ENCODE results near the gene UPF2.
"Not testable (repeated sequence)": the region's sequence is repeated elsewhere in the genome, so short reads cannot be mapped to it uniquely, and the experiment has no call there.

Gene UPF2

DNA sequence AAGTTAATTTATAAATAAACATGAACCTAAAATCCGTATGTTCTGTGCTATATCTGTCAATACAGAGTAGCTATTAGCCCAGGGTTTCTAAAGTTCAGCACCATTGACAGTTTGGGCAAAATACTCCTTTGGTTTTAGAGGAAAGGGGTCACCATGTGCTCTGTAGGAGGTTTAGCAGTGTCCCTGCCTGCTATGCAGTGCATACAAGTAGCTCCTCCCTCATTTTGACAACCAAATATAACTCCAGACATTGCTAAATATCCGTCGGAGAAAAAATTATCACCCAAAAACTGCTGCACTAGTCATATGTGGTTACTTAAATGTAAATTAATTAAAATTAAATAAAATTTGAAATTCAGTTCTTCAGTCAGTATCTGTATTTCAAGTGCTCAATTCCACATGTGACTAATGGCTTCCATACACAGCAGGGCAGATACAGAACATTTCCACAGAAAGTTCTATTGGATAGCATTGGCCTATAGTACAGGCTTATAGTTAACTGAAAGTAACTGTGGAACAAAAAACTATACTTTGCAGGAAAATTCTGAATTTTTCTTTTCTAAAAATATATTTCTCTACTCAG lies 6.4 kb downstream of the UPF2 start:
- no peak for DNase-seq

DNA sequence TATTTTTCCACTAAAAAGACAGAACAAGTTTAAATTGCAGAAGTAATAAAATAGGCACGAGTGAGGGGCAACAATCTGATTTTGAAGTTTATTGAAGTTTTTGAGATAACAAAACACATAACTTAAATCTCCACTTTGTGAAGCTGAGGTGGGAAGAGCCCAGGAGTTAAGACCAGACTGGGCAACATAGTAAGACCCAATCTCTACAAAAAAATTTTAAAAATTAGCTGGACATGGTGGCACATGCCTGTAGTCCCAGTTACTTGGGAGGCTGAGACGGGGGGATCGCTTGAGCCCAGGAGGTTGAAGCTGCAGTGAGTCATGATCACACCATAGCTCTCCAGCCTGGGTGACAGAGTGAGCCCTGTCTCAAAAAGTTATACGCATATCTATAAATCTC lies 11.2 kb downstream of the UPF2 start:
- no peak for DNase-seq

DNA sequence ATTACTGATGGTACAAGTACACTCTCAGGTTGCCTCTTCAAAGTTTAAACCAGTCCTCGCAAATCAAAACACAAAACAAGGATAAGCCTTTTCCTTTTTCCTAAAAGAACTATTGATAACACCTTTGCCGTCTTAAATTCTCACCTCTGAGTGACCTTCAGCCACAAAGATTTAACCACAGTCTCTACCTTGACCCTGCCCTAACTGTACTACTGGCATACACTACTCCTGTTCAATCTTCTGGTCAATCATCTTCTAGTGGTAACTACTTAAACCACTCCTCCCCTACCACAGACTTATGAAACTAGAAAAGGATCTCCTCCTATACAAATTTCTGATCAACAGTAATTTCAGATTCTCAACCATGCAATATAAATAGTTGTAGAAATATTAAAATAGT lies 15.1 kb downstream of the UPF2 start:
- DNase-seq, result no peak

DNA sequence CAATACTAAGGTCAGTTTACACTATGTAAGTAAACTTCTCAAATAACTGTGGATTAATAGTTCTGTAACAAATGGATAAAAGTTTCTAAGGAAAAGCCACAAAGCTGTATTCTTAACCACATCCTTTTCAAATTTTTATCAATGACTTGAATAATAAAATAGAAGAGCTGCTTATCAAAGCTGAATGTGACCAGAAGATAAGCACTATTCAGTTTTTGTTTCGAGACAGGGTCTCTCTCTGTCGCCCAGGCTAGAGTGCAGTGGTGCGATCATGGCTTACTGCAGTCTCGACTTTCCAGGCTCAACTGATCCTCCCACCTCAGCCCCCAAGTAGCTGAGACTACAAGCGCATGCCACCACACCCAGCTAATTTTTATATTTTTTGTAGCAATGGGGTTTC lies 17.0 kb downstream of the UPF2 start:
- DNase-seq, result no peak

DNA sequence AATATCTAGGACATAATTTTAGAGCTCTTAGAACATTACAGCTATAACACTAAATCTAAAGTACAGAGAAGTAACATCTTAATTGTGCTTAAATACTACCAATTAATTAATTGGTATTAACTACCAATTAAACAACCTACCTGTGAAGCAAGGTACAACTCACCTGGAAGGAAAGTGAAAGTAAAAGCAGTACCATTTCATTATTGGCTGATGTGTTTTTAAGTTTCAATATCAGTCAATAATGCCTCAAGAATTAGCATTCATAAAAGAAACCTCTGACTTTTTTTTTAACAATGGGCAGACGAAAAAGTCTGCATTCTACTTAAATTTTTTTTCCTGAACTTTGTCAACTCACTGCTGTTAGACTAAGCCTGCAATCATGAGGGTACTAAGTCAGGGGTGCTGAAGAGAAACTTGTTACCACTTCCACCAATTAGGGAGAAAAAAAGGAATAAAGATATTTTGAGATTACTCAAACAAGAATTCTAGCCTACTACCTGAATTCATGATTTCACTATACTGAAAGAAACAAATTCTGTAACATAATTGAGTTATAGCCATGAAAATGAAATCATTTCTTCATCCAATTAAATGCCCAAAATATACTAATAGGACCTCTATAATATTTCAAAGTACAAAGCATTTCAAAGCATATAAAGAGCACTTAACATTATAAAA lies 19.9 kb downstream of the UPF2 start:
- no peak for DNase-seq

DNA sequence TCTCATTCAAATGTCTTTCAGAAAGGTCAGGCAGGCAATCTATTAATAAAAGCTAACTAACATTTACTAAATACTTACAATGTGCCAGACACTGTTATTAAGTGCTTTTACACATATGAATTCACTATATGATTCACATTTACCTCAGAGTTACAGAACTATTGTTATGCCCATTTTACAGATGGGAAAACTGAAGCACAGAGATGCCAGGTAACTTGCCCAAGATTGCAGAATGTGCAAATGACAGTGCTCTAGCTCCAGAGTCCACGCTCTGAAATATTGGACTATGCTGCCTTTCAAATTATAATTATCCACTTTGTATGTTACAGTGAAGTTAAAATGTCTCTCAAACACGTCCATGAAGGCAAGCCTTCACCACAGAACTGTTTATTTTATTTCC lies 22.0 kb downstream of the UPF2 start:
- no peak for DNase-seq

DNA sequence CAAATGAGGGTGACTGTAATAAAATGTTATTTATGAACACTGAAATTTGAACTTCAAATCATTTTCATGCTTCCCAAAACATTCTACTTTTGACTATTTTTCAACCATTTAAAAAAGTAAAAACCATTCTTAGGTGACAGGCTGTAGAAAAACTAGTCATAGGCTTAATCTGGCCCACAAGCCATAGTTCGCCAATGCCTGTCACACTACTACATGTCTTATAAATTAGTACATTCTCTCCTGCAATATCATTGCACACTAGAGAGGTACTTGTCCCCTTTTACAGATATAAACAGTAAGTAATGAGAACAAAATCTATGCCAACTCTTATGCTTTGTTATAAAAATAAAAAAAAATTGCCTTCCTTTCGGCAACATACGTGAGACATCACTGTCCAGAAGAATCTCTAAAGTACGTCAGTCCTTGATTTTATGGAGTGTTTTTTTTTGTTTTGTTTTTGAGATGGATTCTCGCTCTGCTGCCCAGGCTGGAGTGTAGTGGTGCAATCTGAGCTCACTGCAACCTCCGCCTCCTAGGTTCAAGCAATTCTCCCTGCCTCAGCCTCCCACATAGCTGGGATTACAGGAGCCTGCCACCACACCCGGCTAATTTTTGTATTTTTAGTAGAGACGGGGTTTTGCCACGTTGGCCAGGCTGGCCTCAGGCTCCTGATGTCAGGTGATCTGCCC lies 23.2 kb downstream of the UPF2 start:
- no peak for DNase-seq

DNA sequence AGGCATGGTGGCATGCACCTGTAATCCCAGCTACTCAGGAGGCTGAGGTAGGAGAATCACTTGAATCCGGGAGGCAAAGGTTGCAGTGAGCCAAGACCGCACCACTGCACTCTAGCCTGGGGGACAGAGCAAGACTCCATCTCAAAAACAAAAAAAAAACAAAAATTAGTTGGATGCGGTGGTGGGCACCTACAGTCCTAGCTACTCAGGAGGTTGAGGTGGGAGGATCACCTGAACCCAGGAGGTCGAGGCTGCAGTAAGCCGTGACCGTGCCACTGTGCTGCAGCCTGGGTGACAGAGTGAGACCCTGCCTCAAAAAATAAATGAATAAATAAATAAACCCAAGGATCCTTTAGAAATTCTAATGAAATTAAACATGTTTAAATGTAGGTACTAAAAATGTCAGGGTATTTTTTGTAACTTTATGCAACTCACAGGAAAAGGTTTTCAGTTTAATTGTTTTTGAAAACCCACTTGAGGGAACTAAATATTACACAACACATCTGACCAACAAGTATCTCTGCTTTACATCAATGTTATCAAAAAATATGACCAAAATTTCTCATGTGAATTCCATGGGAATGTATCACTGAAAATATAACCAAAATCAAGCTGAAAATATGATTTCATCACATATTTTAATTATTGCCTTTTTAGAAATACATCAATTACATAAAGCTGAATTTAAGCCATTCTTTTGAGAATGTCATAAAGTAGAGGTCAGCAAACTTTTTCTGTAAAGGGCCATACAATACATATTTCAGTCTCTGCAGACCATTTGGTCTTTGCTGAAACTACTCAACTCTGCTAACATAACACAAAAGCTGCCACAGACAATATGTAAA lies 23.9 kb downstream of the UPF2 start:
- DNase-seq, result no peak

DNA sequence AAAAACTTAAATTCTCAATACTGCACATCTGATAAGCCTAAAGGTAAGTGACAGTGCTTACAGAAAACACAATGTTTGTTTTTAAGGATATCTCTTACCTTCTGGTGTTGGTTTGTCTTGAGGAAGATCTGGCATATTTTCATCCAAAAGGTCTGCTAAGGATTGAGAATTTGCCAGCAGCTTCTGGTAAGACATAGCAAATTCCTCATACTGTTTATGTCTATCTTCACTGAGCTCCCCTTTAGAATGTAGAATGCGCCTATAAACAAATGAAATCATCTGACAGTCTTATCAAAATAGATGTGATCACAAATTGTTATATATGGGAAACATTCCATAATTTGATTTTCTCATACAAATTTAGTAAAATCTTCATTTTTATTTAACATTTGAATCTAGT lies 28.7 kb downstream of the UPF2 start:
- no peak for DNase-seq

DNA sequence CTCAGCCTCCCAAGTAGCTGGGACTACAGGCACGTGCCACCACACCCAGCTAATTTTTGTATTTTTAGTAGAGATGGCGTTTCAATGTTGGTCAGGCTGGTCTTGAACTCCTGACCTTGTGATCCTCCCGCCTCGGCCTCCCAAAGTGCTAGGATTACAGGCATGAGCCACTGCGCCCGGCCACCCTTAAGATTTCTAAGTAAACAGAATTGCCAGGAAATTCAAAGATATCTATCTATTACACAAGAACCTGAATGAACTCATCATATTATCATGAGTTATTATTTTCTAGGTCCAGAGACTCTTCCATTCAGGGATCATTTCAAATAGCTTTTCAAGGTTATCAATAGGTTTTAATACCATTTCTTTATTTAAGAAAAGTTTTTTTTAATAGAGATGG lies 29.2 kb downstream of the UPF2 start:
- DNase-seq, result not testable (repeated sequence)

DNA sequence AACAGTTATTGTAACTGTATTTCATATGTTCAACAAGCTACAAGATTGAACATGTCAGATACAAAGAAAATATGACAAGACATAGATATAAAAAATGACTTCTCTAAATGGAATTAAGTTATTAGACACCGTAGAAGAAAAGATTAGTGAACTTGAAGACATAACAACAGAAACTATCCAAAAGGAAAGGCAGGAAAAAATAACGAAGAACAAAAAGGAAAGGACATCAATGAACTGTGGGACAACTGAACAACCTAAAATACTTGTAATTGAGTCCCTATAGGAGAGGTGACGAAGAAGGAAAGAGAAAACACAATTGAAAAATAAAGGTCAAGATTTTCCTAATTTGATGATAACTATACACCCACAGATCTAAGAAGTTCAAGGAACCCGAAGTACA lies 32.3 kb downstream of the UPF2 start:
- DNase-seq, result no peak

DNA sequence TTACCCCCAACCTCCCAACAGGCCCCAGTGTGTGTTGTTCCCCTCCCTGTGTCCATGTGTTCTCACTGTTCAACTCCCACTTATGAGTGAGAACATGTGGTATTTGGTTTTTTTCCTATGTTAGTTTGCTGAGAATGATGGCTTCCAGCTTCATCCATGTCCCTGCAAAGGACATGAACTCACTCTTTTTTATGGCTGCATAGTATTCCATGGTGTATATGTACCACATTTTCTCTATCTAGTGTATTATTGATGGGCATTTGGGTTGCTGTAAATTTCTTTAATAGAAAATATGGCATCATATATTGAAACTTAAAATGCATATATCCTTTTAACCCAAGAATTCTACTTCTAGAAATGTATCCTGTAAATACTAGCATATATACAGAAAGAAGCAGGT lies 33.8 kb downstream of the UPF2 start:
- not testable (repeated sequence) for DNase-seq

DNA sequence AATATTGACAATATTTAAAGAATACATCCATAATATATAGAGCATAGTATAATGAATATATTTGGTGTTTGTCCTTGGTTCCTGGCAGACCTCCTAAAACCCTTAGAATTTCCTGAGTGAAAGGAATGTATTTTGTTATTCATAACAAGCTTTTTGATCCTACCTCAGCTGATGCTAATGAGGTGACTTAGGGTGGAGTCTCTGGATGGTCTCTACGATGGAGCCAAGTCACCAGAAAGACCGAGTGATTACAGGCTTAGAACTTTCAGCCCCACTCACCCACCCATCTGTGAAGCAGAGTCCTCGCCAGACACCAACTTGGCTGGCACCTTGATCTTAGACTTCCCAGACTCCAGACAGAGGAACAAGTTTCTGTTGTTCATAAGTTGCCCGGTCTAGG lies 35.9 kb downstream of the UPF2 start:
- DNase-seq, result no peak

DNA sequence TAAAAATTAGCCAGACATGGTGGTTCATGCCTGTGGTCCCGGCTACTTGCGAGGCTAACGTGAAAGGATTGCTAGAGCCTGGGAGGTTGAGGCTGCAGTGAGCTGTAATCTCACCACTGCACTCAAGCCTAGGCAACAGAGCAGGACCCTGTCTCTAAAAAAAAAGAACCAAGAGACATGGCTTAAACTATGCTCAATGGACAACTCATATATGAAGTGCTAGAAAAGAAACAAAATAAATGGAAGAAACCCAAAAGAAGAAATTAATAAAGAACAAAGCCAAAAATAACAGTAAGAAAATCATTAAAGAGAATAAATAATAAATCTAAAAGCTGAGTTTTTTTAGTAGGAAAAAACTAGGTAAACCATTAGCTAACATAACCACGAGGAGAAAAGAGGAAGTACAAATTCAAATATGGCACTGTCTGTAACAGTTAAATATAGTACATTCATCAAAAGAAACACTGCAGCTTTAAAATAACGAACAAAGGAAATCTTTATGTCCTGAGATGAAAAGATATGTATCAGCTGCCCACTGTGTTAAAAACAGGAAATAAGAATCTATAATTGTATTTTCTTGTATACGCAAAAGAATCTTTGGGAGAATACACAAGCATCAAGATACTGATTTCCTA lies 48.7 kb downstream of the UPF2 start:
- no peak for DNase-seq

DNA sequence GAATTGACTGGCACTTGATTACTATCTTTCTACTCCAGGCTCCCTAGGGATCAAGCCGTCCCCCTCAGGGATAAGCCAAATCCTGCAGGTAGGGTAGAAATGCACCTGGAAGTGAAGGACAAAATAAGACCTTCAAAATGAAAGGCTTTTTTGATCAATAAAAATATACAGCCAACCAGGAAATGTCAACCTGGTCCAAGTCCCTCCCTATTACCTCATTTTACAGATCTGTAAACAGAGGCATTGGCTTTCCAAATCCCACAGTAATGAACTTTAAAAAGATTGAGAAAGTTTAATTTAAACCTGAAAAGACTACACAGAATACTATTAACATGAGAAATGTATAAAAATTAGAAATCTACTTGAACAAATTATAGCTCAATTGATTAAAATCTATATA lies 53.7 kb downstream of the UPF2 start:
- no peak for DNase-seq

DNA sequence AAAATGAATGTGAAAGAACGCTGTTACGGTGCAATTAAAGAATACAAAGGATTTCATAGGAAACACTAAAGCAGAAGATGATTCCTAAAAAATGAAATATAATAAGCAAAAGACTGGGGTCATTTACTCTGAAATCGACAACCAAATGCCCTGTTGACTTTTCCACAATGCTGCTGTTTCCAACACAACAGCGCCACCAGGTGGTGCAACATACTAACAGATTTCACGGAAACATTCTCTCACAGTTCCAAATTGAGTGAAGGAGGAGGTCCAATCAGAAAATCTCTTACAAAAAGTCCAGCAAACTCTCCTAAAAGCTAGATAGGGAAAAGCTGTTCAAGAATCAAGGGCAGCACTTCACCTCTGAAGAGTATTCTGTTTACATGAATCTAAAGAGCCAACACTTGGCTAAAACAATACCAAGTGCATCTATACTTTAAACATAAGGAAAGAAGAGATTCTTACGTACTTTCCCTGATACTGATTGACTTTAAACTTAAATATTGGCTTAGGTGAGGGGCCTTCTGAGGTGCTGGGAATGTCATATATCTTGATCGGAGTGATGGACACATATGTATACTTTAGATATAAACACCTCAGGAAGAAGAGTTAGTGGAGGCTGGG lies 55.9 kb downstream of the UPF2 start:
- DNase-seq, result peak; percentile 48

DNA sequence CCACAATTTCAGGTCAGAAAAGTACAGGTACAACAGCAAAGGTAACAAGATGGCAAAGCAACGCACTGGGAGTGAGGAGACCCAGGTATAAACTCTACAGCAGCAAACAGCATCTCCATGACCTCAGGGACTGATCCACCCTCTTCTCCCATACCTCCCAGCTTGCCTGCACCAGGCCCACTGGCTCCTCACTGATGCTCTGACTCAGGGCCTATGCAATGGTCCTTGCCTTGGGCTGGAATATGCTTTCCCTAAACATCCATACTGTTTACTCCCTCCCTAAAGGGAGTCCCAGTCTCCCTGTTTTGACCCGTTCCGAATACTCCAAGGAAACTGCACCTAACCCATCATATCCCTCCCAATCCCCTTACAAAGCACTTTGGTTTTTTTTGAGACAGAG lies 60.4 kb downstream of the UPF2 start:
- no peak for DNase-seq

DNA sequence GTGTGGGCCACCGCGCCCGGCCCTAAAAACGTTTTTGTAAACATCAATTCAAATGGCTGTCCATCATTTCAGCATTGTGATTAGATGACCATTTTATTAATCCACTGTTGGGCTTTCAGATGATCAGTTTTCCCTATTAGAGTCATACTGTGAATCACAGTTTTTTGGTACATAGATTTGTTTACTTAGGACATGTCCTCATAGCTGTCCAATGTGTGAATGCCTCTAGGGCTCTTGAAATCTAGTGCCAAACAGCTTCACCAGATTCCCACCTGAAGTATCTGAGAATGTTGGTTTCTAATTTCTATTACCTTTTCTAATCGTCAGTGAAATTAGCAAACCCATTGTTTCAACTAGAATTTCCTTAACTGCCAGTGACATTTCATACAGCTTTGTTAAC lies 66.8 kb downstream of the UPF2 start:
- no peak for DNase-seq

DNA sequence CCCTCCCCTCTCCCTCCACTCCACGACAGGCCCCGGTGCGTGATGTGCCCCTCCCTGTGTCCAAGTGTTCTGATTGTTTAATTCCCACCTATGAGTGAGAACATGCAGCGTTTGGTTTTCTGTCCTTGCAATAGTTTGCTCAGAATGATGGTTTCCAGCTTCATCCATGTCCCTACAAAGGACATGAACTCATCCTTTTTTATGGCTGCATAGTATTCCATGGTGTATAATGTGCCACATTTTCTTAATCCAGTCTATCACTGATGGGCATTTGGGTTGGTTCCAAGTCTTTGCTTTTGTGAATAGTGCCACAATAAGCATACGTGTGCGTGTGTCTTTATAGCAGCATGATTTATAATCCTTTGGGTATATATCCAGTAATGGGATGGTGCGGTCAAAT lies 70.1 kb downstream of the UPF2 start:
- not testable (repeated sequence) for DNase-seq

DNA sequence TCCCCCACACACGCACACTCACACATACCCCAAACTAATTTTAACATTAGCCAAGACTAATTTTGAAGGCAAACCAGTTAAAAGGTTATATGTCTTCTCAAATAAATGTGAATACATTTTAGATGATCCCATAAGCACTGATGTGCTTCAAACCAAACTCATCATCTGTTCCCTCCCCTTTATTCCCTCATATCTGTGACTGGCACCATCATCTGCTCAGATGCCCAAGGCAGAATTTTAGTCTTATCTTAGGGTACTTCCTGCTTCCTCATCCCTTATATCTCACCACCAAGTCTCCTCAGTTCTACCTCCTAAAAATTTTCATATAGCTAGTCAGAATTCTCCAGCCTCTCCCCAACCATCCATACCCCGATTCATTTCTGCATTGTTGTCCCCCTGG lies 80.4 kb downstream of the UPF2 start:
- DNase-seq, result no peak

DNA sequence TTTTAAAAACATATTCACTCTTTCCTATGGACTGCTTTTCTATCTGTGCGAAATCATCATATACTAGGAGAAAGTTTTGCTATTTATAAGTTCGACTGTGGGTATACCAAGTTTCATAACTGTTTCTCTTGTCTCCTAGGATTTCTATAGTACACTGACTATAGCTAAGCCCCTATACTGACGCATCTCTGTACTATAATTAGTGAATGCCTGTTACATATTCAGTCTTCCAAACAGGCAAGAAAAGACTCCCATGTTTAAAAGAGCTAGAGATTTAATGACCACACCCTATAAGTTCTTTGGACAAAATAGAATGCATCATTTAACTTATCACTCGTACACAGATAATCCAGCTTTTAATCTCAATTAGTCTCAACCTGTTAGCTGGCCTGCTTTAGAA lies 80.8 kb downstream of the UPF2 start:
- no peak for DNase-seq

DNA sequence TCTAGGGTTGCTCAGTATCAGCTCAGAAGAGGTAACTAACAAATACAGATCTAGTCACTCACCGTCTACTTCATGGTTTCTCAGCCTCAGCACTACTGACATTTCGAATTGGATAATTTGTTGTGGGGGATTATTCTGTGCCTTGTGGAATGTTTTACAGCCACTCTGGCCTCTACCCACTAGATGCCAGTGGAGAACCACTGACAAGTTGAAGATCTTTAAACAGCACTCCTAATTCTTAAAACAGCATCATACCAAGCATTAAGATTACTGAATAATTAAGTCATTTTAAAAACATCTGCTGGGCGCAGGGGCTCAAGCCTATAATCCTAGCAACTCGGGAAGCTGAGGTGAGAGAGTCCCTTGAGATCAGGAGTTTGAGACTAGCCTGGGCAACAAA lies 82.6 kb downstream of the UPF2 start:
- DNase-seq, result no peak

DNA sequence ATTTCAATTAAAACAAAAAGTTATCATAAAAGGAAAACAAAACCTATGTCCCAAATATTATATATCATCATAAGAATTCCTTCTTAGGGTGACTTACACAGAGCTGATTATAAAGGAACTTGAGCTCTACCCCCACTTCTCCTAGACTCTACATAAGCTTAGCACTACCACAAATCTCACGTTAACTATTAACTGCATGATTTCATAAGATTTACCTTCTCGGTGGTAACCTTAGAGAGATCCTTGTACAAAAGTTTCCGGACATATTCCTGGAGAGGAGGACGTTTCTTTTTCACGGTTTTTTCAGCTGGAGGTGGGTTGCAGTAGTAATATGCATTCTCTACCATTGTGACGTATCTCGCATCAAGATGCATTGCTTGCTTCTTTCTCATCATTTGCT lies 83.7 kb downstream of the UPF2 start:
- no peak for DNase-seq

Measured in NCI-H774 (cell line).